AG09319 (cell line): Measurements from ENCODE around the gene CASKIN2.

ENCODE experiments used
- DNase-seq: peaks from one replicate; pipeline ENCODE4 v3.0.0-alpha.2; 2010; ENCODE audit warnings: low read depth; ENCODE audit errors: extremely low read depth
- CTCF ChIP-seq: IDR thresholded peaks from 2 replicates; pipeline ENCODE4 v1.5.1; 2011; ENCODE audit warnings: low read depth, mild to moderate bottlenecking, inconsistent platforms, low read length, moderate library complexity

The CASKIN2 gene

DNA sequence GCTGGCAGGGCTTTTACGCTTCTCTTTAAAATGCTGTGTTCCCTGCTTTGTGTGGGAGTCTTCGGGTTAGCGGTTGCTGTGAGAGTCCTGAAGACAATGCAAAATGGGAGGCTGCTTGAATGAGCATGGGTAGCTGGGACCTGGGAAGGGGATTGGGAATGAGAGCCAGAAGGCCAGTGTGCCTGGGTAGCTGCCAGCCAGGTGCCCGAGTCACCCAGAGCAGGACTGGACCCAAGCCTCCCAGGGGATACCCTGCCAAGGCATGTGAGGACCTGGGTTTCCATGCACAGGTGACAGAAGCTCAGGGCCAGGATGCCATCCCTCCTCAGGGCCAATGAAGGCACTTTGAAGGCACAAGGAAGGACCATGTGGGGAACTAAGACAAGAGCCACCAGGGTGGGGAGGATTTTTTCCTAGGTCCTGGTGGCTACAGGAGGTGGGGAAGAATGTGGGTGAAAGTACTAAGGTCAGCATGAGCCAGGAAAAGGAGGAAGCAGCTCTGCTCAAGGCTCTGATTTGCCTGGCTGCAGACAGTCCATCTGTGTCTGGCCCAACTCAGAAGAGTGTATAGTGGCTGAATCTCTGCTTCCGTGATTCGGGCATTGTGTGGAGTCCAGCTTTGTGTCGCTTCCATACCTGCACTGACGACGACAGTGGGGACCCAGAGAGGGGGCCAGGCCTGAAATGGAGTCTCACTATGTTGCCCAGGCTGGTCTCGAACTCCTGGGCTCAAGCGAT is 38.4 kb downstream of the CASKIN2 start:
- DNase-seq: no peak
- TF ChIP-seq CTCF: no peak

GRCh38 chr17:75476271-75476671 is 39.1 kb downstream of the CASKIN2 start:
- DNase-seq: no peak
- TF ChIP-seq CTCF: no peak

GRCh38 chr17:75475851-75476250 is 39.5 kb downstream of the CASKIN2 start:
- no peak for DNase-seq
- no peak for TF ChIP-seq CTCF

DNA sequence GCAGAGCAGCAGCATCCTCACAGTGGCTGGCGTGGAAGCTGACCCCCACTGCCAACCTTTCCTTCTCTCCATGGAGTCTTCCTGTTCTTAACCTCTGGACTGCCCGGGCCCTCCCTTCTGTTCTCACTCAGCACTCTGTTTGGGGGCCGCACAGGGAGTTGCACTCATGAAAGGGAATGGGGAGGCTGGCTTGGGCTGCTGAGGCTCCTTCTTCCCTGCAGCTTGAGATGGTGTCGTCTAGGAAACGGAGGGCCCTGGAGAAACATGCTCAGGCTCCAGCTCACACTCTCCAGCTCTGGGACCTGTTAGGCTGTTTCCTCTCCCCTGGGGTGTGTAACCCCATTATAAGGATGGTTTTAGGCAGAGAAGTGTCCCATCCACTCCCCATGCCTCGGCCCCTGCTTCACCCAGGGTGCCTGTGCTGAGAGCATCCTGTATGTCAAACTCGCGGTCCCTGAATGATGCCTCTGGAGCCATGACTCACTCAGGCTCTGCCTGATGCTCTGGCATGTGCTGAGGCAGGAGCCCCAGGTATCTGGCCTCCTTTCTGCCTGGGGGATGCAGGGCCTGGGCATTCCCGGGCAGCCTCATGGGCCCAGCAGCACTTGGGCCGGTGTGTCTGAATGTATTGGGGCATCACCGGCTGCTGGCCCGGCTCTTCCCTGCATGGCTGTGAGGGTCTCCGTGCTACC is 40.0 kb downstream of the CASKIN2 start:
- no peak for TF ChIP-seq CTCF
- DNase-seq: no peak

DNA sequence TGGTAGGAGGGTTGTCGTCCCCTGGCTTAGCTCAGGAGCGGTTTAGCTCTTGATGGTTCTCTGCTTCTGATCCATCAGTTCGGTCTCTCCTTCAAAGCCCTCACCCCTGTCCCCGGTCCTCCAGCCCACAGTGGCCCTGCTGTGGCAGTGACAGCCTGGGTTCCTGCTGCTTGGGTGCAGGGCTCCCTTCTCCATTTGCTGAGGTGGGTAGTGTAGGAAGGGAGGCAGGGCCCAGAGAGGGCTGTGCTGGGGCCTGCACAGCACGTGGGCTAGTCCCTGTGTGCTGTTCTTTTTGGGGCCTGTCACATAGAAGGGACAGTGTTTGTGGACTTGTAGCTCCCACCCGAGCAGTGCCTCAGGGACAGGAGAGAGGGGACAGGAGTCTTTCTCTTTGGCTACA is 40.6 kb downstream of the CASKIN2 start:
- DNase-seq: no peak

DNA sequence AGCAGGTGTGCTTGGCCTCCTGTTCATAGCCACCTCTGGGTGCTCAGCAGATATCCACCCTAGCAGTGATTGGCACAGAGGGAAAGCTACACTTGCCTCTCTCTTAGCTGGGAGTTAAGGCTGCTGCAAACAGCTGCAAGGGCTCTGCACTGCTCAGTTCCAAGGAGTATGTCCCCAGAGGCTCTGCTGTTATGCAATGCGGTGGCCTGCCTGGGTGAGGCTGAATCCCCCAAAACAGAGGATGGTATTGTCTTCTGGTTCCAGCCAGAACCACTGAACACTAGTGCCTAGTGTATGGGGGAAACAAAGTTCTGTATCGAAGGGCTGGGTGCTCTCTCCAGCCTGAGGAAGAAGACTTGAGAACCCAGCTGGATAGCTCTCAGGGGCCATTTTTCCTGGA is 42.1 kb downstream of the CASKIN2 start:
- no peak for TF ChIP-seq CTCF

More for the DNA sequence above, 40.6 kb downstream of the CASKIN2 start:
- TF ChIP-seq CTCF: no peak

GRCh38 chr17:75472119-75472518 is 43.2 kb downstream of the CASKIN2 start:
- no peak for TF ChIP-seq CTCF
- no peak for DNase-seq

More for the DNA sequence above, 42.1 kb downstream of the CASKIN2 start:
- no peak for DNase-seq
